Prostate gland (tissue), 2 donors: ENCODE data around the gene TNFAIP3.

Experiments
- CTCF ChIP-seq, 4 experiments: fragments of 200-600 bp in 2 of 4; fragments of 450-650 bp in 2 of 4; sonication (generic) in 2 of 4; IDR thresholded peaks; 1 replicate in 3 of 4; 2 replicates in 1 of 4; pipeline ENCODE4 v1.5.1; 2016 to 2019; ENCODE audit warnings: antibody characterized with exemption in 4 of 4, mild to moderate bottlenecking in 2 of 4, moderate library complexity in 2 of 4
- POLR2A ChIP-seq: fragments of 450-650 bp; IDR thresholded peaks from one replicate; pipeline ENCODE4 v1.6.1; 2016; ENCODE audit warnings: antibody characterized with exemption, mild to moderate bottlenecking
- POLR2AphosphoS5 ChIP-seq: sonication (generic); formaldehyde crosslinking; IDR thresholded peaks from one replicate; pipeline ENCODE4 v1.6.1; 2017; ENCODE audit warnings: antibody characterized with exemption

- TF ChIP-seq POLR2AphosphoS5 (no peak), CTCF (IDR thresholded peaks at IDR 0.05) (no peak), POLR2A (no peak)
Measured at GRCh38 chr6:137823826-137824555, 43.1 kb upstream of the TNFAIP3 start.
